IMR-90 (cell line): ENCODE results near the gene ZBTB40. TPM values are rescaled to one million over a fixed set of nuclear protein-coding genes. Genes with fewer than 3 reads are reported as not detected.

ENCODE experiments used
- ATAC-seq: fragments of 200-7000 bp; cut with Tn5 transposase; 2 replicates; pipeline ENCODE4 v1.9.1; 2020; ENCODE audit warnings: low read depth, mild to moderate bottlenecking, moderate library complexity
- BruUV-seq: library from RNA; stranded (reverse); fragments of 400-500 nt; replicated peaks from 2 replicates; lab custom pipeline; 2021; lab: Mats Ljungman, UMichigan
- CTCF ChIA-PET: fragments of 300-600 bp; formaldehyde crosslinking; extraction: SDS; loops from one replicate; lab custom pipeline; 2021; ENCODE audit warnings: antibody characterized with exemption; lab: Yijun Ruan, JAX
- POLR2A ChIA-PET: fragments of 300-600 bp; sonication (Branson Sonifier 250); formaldehyde crosslinking; loops from one replicate; lab custom pipeline; 2022; ENCODE audit warnings: antibody characterized with exemption; ENCODE audit not compliant: unreplicated experiment; lab: Charles Lee
- DNase-seq: peaks from one replicate; pipeline ENCODE4 v3.0.0; 2013
- H2AFZ ChIP-seq: replicated peaks from 2 replicates; pipeline ENCODE3; 2013; ENCODE audit warnings: low read length, mild to moderate bottlenecking; ENCODE audit not compliant: poor library complexity
- H2AK5ac ChIP-seq: 2 replicates; pipeline ENCODE4 v1.6.1; 2013; ENCODE audit warnings: low read depth, low read length, inconsistent platforms
- H2AK9ac ChIP-seq: replicated peaks from 2 replicates; pipeline ENCODE3; 2013; ENCODE audit warnings: mild to moderate bottlenecking, low read depth, low read length, moderate library complexity; ENCODE audit not compliant: poor library complexity
- H2BK120ac ChIP-seq: 2 replicates; pipeline ENCODE4 v1.6.1; 2013; ENCODE audit warnings: low read depth, low read length, inconsistent platforms
- H2BK15ac ChIP-seq: 3 replicates; pipeline ENCODE4 v1.6.1; 2013; ENCODE audit warnings: low read depth, low read length, inconsistent platforms
- H2BK20ac ChIP-seq: 2 replicates; pipeline ENCODE4 v1.6.1; 2013; ENCODE audit warnings: low read depth, mild to moderate bottlenecking, inconsistent platforms, low read length, moderate library complexity
- H2BK5ac ChIP-seq: 2 replicates; pipeline ENCODE4 v1.6.1; 2013; ENCODE audit warnings: mild to moderate bottlenecking, low read depth, low read length, inconsistent platforms; ENCODE audit not compliant: poor library complexity, severe bottlenecking
- H3K14ac ChIP-seq: replicated peaks from 2 replicates; pipeline ENCODE4 v1.6.1; 2013; ENCODE audit warnings: low read depth, low read length, inconsistent platforms
- H3K18ac ChIP-seq: 2 replicates; pipeline ENCODE4 v1.6.1; 2013; ENCODE audit warnings: low read depth, low read length, control low read depth
- H3K23ac ChIP-seq: 2 replicates; pipeline ENCODE4 v1.6.1; 2013; ENCODE audit warnings: low read depth, low read length, inconsistent platforms
- H3K27ac ChIP-seq: 2 replicates; pipeline ENCODE4 v1.5.1; 2013; ENCODE audit warnings: mild to moderate bottlenecking, control low read depth, low read length; ENCODE audit not compliant: insufficient read depth
- H3K27me3 ChIP-seq: 2 replicates; pipeline ENCODE4 v1.6.1; 2013; ENCODE audit warnings: low read length; ENCODE audit not compliant: control insufficient read depth, insufficient read depth
- H3K36me3 ChIP-seq: 2 replicates; pipeline ENCODE4 v1.6.1; 2013; ENCODE audit warnings: low read length, mixed read lengths; ENCODE audit not compliant: control insufficient read depth, insufficient read depth
- H3K4ac ChIP-seq: 2 replicates; pipeline ENCODE4 v1.6.1; 2013; ENCODE audit warnings: low read depth, low read length, inconsistent platforms
- H3K4me1 ChIP-seq: 2 replicates; pipeline ENCODE4 v1.6.1; 2013; ENCODE audit warnings: low read length, mixed read lengths; ENCODE audit not compliant: control insufficient read depth, insufficient read depth
- H3K4me2 ChIP-seq: 2 replicates; pipeline ENCODE4 v1.6.1; 2013; ENCODE audit warnings: low read depth, mild to moderate bottlenecking, control low read depth, low read length, moderate library complexity
- H3K4me3 ChIP-seq: 2 replicates; pipeline ENCODE4 v1.5.1; 2013; ENCODE audit warnings: low read depth, mild to moderate bottlenecking, control low read depth, low read length, moderate library complexity; ENCODE audit not compliant: insufficient read depth
- H3K56ac ChIP-seq: 2 replicates; pipeline ENCODE4 v1.6.1; 2013; ENCODE audit warnings: low read length, inconsistent platforms; ENCODE audit not compliant: insufficient read depth; ENCODE audit errors: extremely low read depth
- H3K79me1 ChIP-seq, 2 experiments: 2 replicates each; pipeline ENCODE4 v1.6.1; 2013; ENCODE audit warnings: low read length in 2 of 2, inconsistent platforms in 1 of 2, low read depth in 1 of 2
- H3K9ac ChIP-seq: 2 replicates; pipeline ENCODE4 v1.6.1; 2013; ENCODE audit warnings: low read depth, low read length, control low read depth
- H3K9me1 ChIP-seq: 2 replicates; pipeline ENCODE4 v1.6.1; 2013; ENCODE audit warnings: low read length, inconsistent platforms; ENCODE audit not compliant: insufficient read depth
- H3K9me3 ChIP-seq: 2 replicates; pipeline ENCODE4 v1.6.1; 2013; ENCODE audit warnings: low read length; ENCODE audit not compliant: control insufficient read depth, insufficient read depth
- H4K20me1 ChIP-seq: 2 replicates; pipeline ENCODE4 v1.6.1; 2013; ENCODE audit warnings: low read length, inconsistent platforms; ENCODE audit not compliant: insufficient read depth
- H4K5ac ChIP-seq: 2 replicates; pipeline ENCODE4 v1.6.1; 2013; ENCODE audit warnings: mild to moderate bottlenecking, low read depth, low read length, control low read depth
- H4K8ac ChIP-seq, 2 experiments: 2 replicates each; pipeline ENCODE4 v1.6.1; 2013; ENCODE audit warnings: low read depth in 2 of 2, low read length in 2 of 2, control low read depth in 1 of 2, inconsistent platforms in 1 of 2
- H4K91ac ChIP-seq: 2 replicates; pipeline ENCODE4 v1.6.1; 2013; ENCODE audit warnings: low read depth, low read length, inconsistent platforms; ENCODE audit not compliant: insufficient read depth
- BHLHE40 ChIP-seq: fragments of 150-350 bp; IDR thresholded peaks from 2 replicates; pipeline ENCODE4 v1.6.1; 2016; ENCODE audit warnings: mild to moderate bottlenecking, low read depth, low read length
- CEBPB ChIP-seq: IDR thresholded peaks from 2 replicates; pipeline ENCODE4 v1.6.1; 2012; ENCODE audit warnings: low read depth, low read length, improper control_type of control experiment
- FOS ChIP-seq: fragments of 150-350 bp; IDR thresholded peaks from 2 replicates; pipeline ENCODE4 v1.6.1; 2016; ENCODE audit warnings: low read depth, low read length
- MAFK ChIP-seq: IDR thresholded peaks from 2 replicates; pipeline ENCODE4 v1.6.1; 2012; ENCODE audit warnings: low read depth, low read length, improper control_type of control experiment
- MAZ ChIP-seq: IDR thresholded peaks from 2 replicates; pipeline ENCODE4 v1.6.1; 2012; ENCODE audit warnings: low read depth, mild to moderate bottlenecking, low read length, improper control_type of control experiment, moderate library complexity, borderline replicate concordance
- MXI1 ChIP-seq: IDR thresholded peaks from 2 replicates; pipeline ENCODE4 v1.6.1; 2012; ENCODE audit warnings: low read depth, mild to moderate bottlenecking, low read length, moderate library complexity, borderline replicate concordance
- NFE2L2 ChIP-seq: fragments of 150-350 bp; IDR thresholded peaks from 2 replicates; pipeline ENCODE4 v1.6.1; 2016; ENCODE audit warnings: low read depth, mild to moderate bottlenecking, low read length
- RAD21 ChIP-seq: IDR thresholded peaks from 2 replicates; pipeline ENCODE4 v1.6.1; 2012; ENCODE audit warnings: low read length, improper control_type of control experiment
- RCOR1 ChIP-seq: IDR thresholded peaks from 2 replicates; pipeline ENCODE4 v1.6.1; 2012; ENCODE audit warnings: mild to moderate bottlenecking, low read length, improper control_type of control experiment; ENCODE audit not compliant: insufficient replicate concordance
- SMC3 ChIP-seq: fragments of 150-350 bp; IDR thresholded peaks from 2 replicates; pipeline ENCODE4 v1.6.1; 2016; ENCODE audit warnings: low read depth, mild to moderate bottlenecking, antibody characterized with exemption, low read length, moderate library complexity
- WGBS, 2 experiments: methylation state at CpG; one replicate each; pipeline versions ENCODE4 v1.1.5 to v1.1.7; 2013; ENCODE audit warnings: missing lambda C conversion rate in 2 of 2; ENCODE audit not compliant: insufficient read length in 1 of 2; ENCODE audit errors: extremely low coverage in 2 of 2; 5-methylcytosine and 5-hydroxymethylcytosine counted together
- dilution Hi-C: fragments of 300-500 bp; cut with HindIII; formaldehyde crosslinking; loops from one replicate; pipeline ENCODE4 v1.14.3; 2018; ENCODE audit warnings: low sequenced_read_pairs; ENCODE audit not compliant: unreplicated experiment
- in situ Hi-C: fragments of 300-500 bp; cut with MboI; formaldehyde crosslinking; loops from 3 replicates; pipeline ENCODE4 v1.14.3; 2019; ENCODE audit warnings: low sequenced_read_pairs, inconsistent platforms, mixed read lengths
- intact Hi-C: fragments of 100-400 bp; cut with micrococcal nuclease; formaldehyde crosslinking; loops from 2 replicates; pipeline ENCODE4 v1.10.0; 2022
- polyA plus RNA-seq, 3 experiments: library from polyadenylated mRNA; depleted of rRNA; stranded (reverse); fragments of >200 nt; gene quantifications; 2 replicates each; pipeline ENCODE4 v1.2.3, GENCODE V29; 2012; ENCODE audit warnings: low replicate concordance in 1 of 3
- total RNA-seq: library from RNA; depleted of rRNA; stranded (reverse); fragments of >200 nt; gene quantifications from 2 replicates; pipeline ENCODE4 v1.2.3, GENCODE V29; 2012
- TF ChIP-seq, protein P1 (sequence below): fragments of 150-350 bp; IDR thresholded peaks from 2 replicates; pipeline ENCODE4 v1.6.1; 2017; ENCODE audit warnings: mild to moderate bottlenecking, antibody characterized with exemption, low read length, low read depth
- TF ChIP-seq, protein P2 (sequence below): fragments of 150-350 bp; IDR thresholded peaks from 2 replicates; pipeline ENCODE4 v1.6.1; 2016; ENCODE audit warnings: low read depth, mild to moderate bottlenecking, low read length, moderate library complexity, borderline replicate concordance
- TF ChIP-seq, protein P3 (sequence below): conservative IDR thresholded peaks from 2 replicates; pipeline ENCODE4 v1.5.1; 2012; ENCODE audit warnings: mild to moderate bottlenecking, low read depth, low read length, improper control_type of control experiment

ZBTB40 gene
- total and polyA plus RNA-seq, 2 of the 4 experiments (the other 2 are of a cell fraction) = 6.0 to 9.7 TPM

DNA sequence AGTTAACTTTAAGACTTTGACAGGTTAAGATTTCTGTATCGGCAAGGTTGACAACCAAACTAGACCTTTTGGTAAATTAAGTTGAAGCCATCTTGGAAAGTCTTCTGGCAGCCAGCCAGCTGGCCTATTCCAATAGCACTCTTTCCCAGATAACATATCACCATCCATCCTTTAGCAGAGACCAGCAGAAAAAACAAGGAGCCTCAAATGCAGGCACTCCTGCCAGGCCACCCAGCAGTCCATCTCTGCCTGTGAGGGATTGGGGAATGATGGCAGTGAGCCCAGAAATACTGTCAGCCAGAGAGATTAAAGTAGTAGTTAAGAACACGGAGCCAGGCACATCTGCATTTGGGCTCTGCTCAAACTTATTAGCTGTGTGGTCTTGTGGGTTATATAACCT lies 19.4 kb downstream of the ZBTB40 start:
- Histone ChIP-seq H3K9me1 (peaks cover 7% of the 10 kb centered on the region; the same call in 1 of the 2 replicates), H2BK120ac (no peak overlapping the region), H3K79me1 (peaks cover 19 to 57% of the 10 kb centered on the region in 2 experiments), H3K27ac (no peak overlapping the region), H3K56ac (no peak overlapping the region), H3K18ac (no peak overlapping the region), H3K4me3 (no peak overlapping the region), H4K8ac (no peak overlapping the region), H3K4ac (no peak overlapping the region), H2AFZ (no peak overlapping the region), H2BK15ac (no peak overlapping the region), H3K23ac (no peak overlapping the region), H2AK9ac (no peak overlapping the region), H3K14ac (no peak overlapping the region), H3K9me3 (no peaks in the 10 kb centered on the region), H2BK5ac (no peak overlapping the region), H3K36me3 (no peaks in the 10 kb centered on the region), H4K5ac (no peak overlapping the region), H3K4me2 (no peak overlapping the region), H2AK5ac (no peak overlapping the region), H4K20me1 (peaks cover 12% of the 10 kb centered on the region; the same call in 1 of the 2 replicates), H3K9ac (no peak overlapping the region), H3K4me1 (0 out of 2 replicates have a peak, but pooled peaks cover 2% of the 10 kb centered on the region), H3K27me3 (no peaks in the 10 kb centered on the region), H4K91ac (no peak overlapping the region), H2BK20ac (no peak overlapping the region)
- CTCF ChIA-PET = no interaction called here
- intact Hi-C loops = no loop called here
- DNase-seq (peak; percentile 54), ATAC-seq (peak; percentile 32; the same call in 1 of the 2 replicates)
- POLR2A ChIA-PET = no interaction called here
- in situ Hi-C loops = no loop called here
- dilution Hi-C loops = no loop called here
- BruUV-seq = no TSS peak
- no CpG with 5 or more reads among the region's 2 CpGs for WGBS, 2 experiments
- TF ChIP-seq NFE2L2 = no peak
- no peak for TF ChIP-seq MXI1
- TF ChIP-seq, protein P1, sequence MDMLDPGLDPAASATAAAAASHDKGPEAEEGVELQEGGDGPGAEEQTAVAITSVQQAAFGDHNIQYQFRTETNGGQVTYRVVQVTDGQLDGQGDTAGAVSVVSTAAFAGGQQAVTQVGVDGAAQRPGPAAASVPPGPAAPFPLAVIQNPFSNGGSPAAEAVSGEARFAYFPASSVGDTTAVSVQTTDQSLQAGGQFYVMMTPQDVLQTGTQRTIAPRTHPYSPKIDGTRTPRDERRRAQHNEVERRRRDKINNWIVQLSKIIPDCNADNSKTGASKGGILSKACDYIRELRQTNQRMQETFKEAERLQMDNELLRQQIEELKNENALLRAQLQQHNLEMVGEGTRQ = no peak
- TF ChIP-seq RCOR1 = no peak
- no peak for TF ChIP-seq SMC3
- TF ChIP-seq MAZ = no peak
- TF ChIP-seq, protein P2, sequence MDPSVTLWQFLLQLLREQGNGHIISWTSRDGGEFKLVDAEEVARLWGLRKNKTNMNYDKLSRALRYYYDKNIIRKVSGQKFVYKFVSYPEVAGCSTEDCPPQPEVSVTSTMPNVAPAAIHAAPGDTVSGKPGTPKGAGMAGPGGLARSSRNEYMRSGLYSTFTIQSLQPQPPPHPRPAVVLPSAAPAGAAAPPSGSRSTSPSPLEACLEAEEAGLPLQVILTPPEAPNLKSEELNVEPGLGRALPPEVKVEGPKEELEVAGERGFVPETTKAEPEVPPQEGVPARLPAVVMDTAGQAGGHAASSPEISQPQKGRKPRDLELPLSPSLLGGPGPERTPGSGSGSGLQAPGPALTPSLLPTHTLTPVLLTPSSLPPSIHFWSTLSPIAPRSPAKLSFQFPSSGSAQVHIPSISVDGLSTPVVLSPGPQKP = no peak
- TF ChIP-seq, protein P3, sequence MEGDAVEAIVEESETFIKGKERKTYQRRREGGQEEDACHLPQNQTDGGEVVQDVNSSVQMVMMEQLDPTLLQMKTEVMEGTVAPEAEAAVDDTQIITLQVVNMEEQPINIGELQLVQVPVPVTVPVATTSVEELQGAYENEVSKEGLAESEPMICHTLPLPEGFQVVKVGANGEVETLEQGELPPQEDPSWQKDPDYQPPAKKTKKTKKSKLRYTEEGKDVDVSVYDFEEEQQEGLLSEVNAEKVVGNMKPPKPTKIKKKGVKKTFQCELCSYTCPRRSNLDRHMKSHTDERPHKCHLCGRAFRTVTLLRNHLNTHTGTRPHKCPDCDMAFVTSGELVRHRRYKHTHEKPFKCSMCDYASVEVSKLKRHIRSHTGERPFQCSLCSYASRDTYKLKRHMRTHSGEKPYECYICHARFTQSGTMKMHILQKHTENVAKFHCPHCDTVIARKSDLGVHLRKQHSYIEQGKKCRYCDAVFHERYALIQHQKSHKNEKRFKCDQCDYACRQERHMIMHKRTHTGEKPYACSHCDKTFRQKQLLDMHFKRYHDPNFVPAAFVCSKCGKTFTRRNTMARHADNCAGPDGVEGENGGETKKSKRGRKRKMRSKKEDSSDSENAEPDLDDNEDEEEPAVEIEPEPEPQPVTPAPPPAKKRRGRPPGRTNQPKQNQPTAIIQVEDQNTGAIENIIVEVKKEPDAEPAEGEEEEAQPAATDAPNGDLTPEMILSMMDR = no peak
- TF ChIP-seq MAFK = no peak
- no peak for TF ChIP-seq RAD21
- TF ChIP-seq BHLHE40 = no peak
- no peak for TF ChIP-seq FOS
- no peak for TF ChIP-seq CEBPB
